Endodermal cell (in vitro differentiated cells): ENCODE data around the gene ADAMTS13. TPM values are rescaled to one million over a fixed set of nuclear protein-coding genes. Genes with fewer than 3 reads are reported as not detected.

Experiments
- DNase-seq: peaks from one replicate; pipeline ENCODE4 v3.0.0-alpha.2; 2017
- H3K27ac ChIP-seq: 2 replicates; pipeline ENCODE4 v1.5.1; 2013; ENCODE audit warnings: mild to moderate bottlenecking, low read depth, low read length, moderate library complexity
- H3K27me3 ChIP-seq: 2 replicates; pipeline ENCODE4 v1.6.1; 2013; ENCODE audit warnings: mild to moderate bottlenecking, low read length, moderate library complexity; ENCODE audit not compliant: insufficient read depth, control insufficient read depth, poor library complexity, severe bottlenecking
- H3K36me3 ChIP-seq: 2 replicates; pipeline ENCODE4 v1.7.0; 2013; ENCODE audit warnings: mild to moderate bottlenecking, low read length, moderate library complexity; ENCODE audit not compliant: control insufficient read depth, insufficient read depth
- H3K4me1 ChIP-seq: one replicate; pipeline ENCODE4 v1.7.0; 2013; ENCODE audit warnings: low read length; ENCODE audit not compliant: control insufficient read depth, insufficient read depth
- H3K4me3 ChIP-seq: 2 replicates; pipeline ENCODE4 v1.5.1; 2013; ENCODE audit warnings: mild to moderate bottlenecking, low read length, moderate library complexity
- H3K9ac ChIP-seq: 2 replicates; pipeline ENCODE4 v1.6.1; 2013; ENCODE audit warnings: mild to moderate bottlenecking, low read length, moderate library complexity; ENCODE audit not compliant: poor library complexity, severe bottlenecking; ENCODE audit errors: extremely low read depth
- H3K9me3 ChIP-seq: 2 replicates; pipeline ENCODE4 v1.6.1; 2013; ENCODE audit warnings: mild to moderate bottlenecking, low read length, moderate library complexity; ENCODE audit not compliant: control insufficient read depth
- H3K27ac Mint-ChIP-seq: 2 replicates; pipeline ENCODE4 v1.8.0; 2020; ENCODE audit warnings: mixed read lengths
- H3K27me3 Mint-ChIP-seq: 2 replicates; pipeline ENCODE4 v1.8.0; 2021; ENCODE audit warnings: mild to moderate bottlenecking, mixed read lengths; ENCODE audit not compliant: insufficient read depth
- H3K36me3 Mint-ChIP-seq: 2 replicates; pipeline ENCODE4 v1.8.0; 2020; ENCODE audit warnings: low read depth, mixed read lengths
- H3K4me1 Mint-ChIP-seq: 2 replicates; pipeline ENCODE4 v1.8.0; 2020; ENCODE audit warnings: mixed read lengths
- H3K4me3 Mint-ChIP-seq: 2 replicates; pipeline ENCODE4 v1.8.0; 2020; ENCODE audit warnings: mild to moderate bottlenecking, moderate library complexity, mixed read lengths
- H3K9me3 Mint-ChIP-seq: 2 replicates; pipeline ENCODE4 v1.8.0; 2020; ENCODE audit warnings: mild to moderate bottlenecking, mixed read lengths
- WGBS, 2 experiments: methylation state at CpG; one replicate each; pipeline versions ENCODE4 v1.1.5 to v1.1.7; 2013; ENCODE audit warnings: missing lambda C conversion rate in 2 of 2, mixed read lengths in 1 of 2; ENCODE audit not compliant: insufficient coverage in 1 of 2, insufficient read length in 1 of 2; 5-methylcytosine and 5-hydroxymethylcytosine counted together
- total RNA-seq, 2 donors: library from RNA; stranded (reverse); fragmentation: NEBNext Ultra II Directional in 1 of 2; extraction: Animal tissue kit (Norgen Biotek cat#: 25700) in 1 of 2; gene quantifications; 2 replicates in 1 of 2; 3 replicates in 1 of 2; pipeline ENCODE4 v1.2.1, GENCODE V29; 2021
- TF ChIP-seq, protein P1 (sequence below): fragments of 200-600 bp; sonication (generic); conservative IDR thresholded peaks from 2 replicates; pipeline ENCODE4 v1.5.0; 2021; ENCODE audit warnings: antibody characterized with exemption, mild to moderate bottlenecking

Gene ADAMTS13
- total RNA-seq, 2 donors from 2014 or later = 13.5 to 21.7 TPM

GRCh38 chr9:133382507-133383141, 39.5 kb upstream of the ADAMTS13 start:
- H3K4me3 Mint-ChIP-seq = no peak overlapping the region
- H3K27me3 Mint-ChIP-seq = peaks cover 6% of the 10 kb centered on the region
- no peak overlapping the region for H3K27ac Mint-ChIP-seq
- WGBS, 2 experiments = 88 to 93% methylated on average over 4 of the region's 4 CpGs
- Histone ChIP-seq H3K9me3 (no peaks in the 10 kb centered on the region), H3K4me3 (no peak overlapping the region), H3K9ac (no peak overlapping the region), H3K36me3 (no peaks in the 10 kb centered on the region), H3K4me1 (no peaks in the 10 kb centered on the region), H3K27ac (no peak overlapping the region), H3K27me3 (no peaks in the 10 kb centered on the region)
- no peak for DNase-seq
- H3K4me1 Mint-ChIP-seq = no peaks in the 10 kb centered on the region
- H3K9me3 Mint-ChIP-seq = peaks cover 2% of the 10 kb centered on the region
- H3K36me3 Mint-ChIP-seq = no peaks in the 10 kb centered on the region
- TF ChIP-seq, protein P1, sequence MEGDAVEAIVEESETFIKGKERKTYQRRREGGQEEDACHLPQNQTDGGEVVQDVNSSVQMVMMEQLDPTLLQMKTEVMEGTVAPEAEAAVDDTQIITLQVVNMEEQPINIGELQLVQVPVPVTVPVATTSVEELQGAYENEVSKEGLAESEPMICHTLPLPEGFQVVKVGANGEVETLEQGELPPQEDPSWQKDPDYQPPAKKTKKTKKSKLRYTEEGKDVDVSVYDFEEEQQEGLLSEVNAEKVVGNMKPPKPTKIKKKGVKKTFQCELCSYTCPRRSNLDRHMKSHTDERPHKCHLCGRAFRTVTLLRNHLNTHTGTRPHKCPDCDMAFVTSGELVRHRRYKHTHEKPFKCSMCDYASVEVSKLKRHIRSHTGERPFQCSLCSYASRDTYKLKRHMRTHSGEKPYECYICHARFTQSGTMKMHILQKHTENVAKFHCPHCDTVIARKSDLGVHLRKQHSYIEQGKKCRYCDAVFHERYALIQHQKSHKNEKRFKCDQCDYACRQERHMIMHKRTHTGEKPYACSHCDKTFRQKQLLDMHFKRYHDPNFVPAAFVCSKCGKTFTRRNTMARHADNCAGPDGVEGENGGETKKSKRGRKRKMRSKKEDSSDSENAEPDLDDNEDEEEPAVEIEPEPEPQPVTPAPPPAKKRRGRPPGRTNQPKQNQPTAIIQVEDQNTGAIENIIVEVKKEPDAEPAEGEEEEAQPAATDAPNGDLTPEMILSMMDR = no peak

DNA sequence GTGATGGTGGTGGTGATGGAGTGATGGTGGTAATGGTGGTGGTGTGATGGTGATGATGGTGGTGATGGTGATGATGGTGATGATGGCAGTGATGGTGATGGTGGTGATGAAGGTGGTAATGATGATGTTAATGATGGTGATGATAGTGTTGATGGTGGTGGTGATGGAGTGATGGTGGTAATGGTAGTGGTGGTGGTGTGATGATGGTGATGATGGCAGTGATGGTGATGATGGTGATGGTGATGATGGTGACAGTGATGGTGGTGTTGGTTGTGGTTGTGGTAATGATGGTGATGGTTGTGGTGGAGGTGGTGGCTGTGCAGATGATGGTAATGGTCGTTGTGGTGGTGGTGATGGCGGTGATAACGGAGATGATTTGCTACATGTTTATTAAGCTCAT, 38.7 kb upstream of the ADAMTS13 start:
- H3K9ac ChIP-seq = no peak overlapping the region
- no peaks in the 10 kb centered on the region for H3K27me3 ChIP-seq
- Mint-ChIP-seq H3K4me1 (no peaks in the 10 kb centered on the region), H3K4me3 (no peak overlapping the region), H3K9me3 (no peaks in the 10 kb centered on the region), H3K36me3 (no peaks in the 10 kb centered on the region), H3K27ac (no peak overlapping the region), H3K27me3 (peaks cover under 1% of the 10 kb centered on the region)
- 95% methylated on average over 3 of the region's 3 CpGs; no CpG with 5 or more reads in 1 of the 2 experiments for WGBS, 2 experiments
- no peaks in the 10 kb centered on the region for H3K9me3 ChIP-seq
- H3K4me3 ChIP-seq = no peak overlapping the region
- H3K27ac ChIP-seq = no peak overlapping the region
- TF ChIP-seq, protein P1 = no peak
- no peaks in the 10 kb centered on the region for H3K36me3 ChIP-seq
- no peaks in the 10 kb centered on the region for H3K4me1 ChIP-seq
- DNase-seq = no peak

- Mint-ChIP-seq H3K4me1 (no peaks in the 10 kb centered on the region), H3K27me3 (peaks cover 4% of the 10 kb centered on the region), H3K36me3 (no peaks in the 10 kb centered on the region), H3K4me3 (no peak overlapping the region), H3K9me3 (peaks cover 3% of the 10 kb centered on the region), H3K27ac (no peak overlapping the region)
- TF ChIP-seq, protein P1 = no peak
- no peaks in the 10 kb centered on the region for H3K4me1 ChIP-seq
- no peak for DNase-seq
- no peaks in the 10 kb centered on the region for H3K36me3 ChIP-seq
- 89 to 93% methylated on average over 13 to 17 of the region's 17 CpGs for WGBS, 2 experiments
- H3K4me3 ChIP-seq = no peak overlapping the region
- no peaks in the 10 kb centered on the region for H3K9me3 ChIP-seq
- H3K9ac ChIP-seq = no peak overlapping the region
- no peaks in the 10 kb centered on the region for H3K27me3 ChIP-seq
- no peak overlapping the region for H3K27ac ChIP-seq
Measured at GRCh38 chr9:133384736-133385321, 37.3 kb upstream of the ADAMTS13 start.
